Hematopoietic multipotent progenitor cell treated with erythropoietin and hydrocortisone succinate and interleukin-3 and kit ligand, for 15 days (in vitro differentiated cells): ENCODE data around the gene MYOF.
"Not testable (repeated sequence)": the region's sequence is repeated elsewhere in the genome, so short reads cannot be mapped to it uniquely, and the experiment has no call there.

Experiments
- DNase-seq: peaks from one replicate; pipeline ENCODE4 v3.0.0-alpha.2; 2015; ENCODE audit warnings: low spot score

The MYOF gene

DNA sequence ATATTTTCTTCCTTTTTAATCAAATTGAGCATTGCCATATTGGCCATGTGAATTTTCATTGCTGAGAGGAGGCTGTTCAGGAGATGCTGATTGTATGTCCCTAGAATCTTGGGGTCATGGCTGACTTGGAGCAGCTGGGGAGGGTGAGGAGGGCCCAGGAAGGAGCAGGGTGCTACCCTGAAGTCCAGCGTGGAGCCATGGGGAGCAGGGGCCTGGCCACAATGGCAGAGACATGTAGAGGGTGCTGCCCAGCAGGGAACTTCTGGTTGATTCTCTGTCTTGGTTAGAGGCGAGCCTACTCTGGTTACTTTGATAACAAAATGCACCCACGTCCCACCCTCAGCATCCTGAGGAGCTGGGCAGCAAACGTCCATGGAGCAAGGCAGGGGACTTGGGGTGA is 186.0 kb downstream of the MYOF start:
- DNase-seq = no peak

DNA sequence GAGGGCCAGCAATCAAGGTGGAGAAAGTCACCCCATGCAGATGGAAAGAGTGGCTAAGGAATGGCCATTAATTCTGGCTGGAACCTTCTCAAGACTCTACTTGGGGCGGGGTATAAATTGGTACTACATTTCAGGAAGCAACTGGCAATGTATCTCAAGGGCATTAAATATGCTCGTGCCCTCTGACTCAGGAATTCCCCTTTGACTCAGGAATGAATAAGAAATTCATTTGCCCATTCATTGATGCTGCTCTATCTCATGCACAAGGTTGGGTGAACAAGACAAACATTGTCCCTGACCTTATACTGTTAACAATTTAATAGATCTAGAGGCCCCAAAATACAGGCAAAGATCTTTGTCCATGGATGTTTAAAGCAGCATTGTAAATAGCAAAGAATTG is 188.1 kb downstream of the MYOF start:
- no peak for DNase-seq

GRCh38 chr10:93290661-93291354 is 191.3 kb downstream of the MYOF start:
- no peak for DNase-seq

GRCh38 chr10:93288679-93289634 is 193.2 kb downstream of the MYOF start:
- peak; percentile 59 for DNase-seq

- DNase-seq = no peak
Observed at GRCh38 chr10:93287775-93288174, 194.4 kb downstream of the MYOF start.

DNA sequence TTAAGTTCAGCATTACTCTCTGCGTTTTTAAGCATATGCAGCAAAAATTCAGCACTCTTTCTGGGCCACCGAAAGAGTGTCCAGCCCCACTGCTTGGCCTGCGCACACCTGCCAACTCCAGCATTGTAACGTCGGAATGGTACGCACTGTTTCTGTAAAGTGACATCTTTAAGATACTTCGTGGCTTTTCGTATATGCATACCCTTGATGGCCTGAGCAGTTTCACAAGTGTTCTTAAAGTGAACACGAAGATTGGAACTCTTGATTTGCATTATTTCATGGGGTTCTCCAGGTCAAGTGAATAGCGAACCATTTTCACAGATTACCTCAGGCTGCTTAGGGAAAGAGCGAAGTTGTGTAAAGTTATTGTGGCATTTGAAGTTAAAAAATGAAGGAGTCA is 197.9 kb downstream of the MYOF start:
- DNase-seq = not testable (repeated sequence)

DNA sequence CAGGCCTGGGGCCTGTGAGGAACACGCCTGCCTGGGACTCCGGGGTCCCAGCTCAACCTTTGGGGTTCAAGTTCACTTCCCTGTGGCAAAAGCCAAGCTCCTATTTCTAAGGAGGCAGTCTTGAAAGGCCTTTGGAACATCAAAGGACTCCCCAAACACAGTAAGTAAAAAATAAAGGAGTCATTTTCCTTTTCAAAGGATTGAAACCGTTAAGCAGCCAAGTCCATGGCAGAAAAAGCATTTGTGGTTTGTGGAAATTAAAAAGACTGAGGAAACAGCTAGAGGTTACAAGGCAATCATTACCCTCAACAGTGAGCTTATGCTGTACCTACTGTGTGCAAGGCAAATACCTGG is 200.8 kb downstream of the MYOF start:
- DNase-seq = no peak

GRCh38 chr10:93280699-93281366 is 201.3 kb downstream of the MYOF start:
- DNase-seq = no peak

- DNase-seq = no peak
Observed at GRCh38 chr10:93280121-93280698, 201.9 kb downstream of the MYOF start.

DNA sequence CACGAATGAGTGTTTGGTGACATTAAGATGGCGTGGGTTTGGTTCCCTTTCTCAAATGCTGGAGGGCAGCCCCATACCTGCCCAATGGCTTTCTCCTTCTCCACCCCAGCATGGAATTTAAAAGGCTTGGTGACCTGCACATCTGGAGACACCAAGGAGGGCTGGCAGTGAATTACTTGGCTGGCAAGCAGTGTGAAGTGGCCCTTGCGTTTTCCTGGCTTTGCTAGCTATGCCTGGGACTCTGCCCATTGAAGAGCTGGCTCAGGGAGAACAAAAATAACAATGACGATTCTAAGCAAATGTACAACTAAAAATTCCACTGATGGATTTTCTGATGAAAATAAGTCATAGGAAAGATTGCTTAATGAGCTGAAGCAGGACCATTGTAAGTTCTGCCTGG is 204.8 kb downstream of the MYOF start:
- DNase-seq = no peak

DNA sequence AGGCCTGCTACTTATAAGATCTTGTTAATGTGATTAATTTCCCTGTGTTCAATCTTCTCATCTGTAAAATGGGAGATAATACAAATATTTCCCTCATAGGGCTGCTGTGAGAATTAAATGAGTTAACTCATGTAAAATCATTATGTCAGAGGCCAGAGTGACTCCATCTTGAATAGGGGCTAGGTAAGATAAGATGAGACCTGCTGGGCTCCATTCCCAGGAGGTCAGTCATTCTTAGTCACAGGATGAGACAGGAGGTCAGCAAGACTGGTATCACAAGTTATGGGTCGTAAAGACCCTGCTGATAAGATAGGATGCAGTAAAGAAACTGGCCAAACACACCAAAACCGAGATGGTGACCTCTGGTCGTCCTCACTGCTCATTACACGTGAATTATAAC is 207.7 kb downstream of the MYOF start:
- DNase-seq = no peak

GRCh38 chr10:93272884-93273675 is 209.1 kb downstream of the MYOF start:
- no peak for DNase-seq

DNA sequence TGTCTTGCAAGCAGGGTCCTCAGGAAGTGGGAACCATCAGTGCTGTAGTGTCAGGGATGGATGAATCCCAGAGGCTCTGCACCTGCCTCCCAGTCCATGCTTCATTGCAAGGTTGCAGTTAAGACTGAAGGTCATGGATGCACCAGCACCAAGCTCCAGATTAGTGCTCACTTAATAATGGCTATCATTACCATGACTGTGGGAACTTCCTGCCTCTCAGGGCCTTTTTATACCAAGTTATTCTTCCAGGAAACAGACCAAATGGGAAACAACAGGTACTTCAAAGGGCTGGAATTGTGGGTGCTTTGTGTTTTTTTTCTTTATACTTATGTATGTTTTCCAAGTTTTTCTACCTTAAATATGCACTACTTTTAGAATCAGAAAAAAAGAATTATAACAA is 210.8 kb downstream of the MYOF start:
- no peak for DNase-seq

DNA sequence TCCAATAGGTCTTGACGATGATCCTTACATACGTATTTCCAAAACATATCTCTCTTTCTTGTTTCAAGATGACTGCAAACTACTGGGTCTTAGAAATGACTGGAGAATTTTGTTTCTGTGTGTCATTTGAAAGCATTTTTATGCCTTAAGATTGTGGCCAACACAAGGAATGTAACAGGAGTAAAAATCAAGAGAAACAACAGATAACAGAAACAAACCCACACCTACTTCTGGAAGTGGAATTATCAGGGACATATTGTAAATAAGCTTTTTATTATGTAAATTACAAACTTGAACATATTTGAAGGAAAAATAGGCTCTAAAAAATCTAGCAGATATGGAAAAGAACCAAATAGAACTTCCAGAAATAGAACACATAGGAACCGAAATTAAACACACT is 212.9 kb downstream of the MYOF start:
- no peak for DNase-seq

GRCh38 chr10:93268021-93268420 is 214.1 kb downstream of the MYOF start:
- DNase-seq = no peak

DNA sequence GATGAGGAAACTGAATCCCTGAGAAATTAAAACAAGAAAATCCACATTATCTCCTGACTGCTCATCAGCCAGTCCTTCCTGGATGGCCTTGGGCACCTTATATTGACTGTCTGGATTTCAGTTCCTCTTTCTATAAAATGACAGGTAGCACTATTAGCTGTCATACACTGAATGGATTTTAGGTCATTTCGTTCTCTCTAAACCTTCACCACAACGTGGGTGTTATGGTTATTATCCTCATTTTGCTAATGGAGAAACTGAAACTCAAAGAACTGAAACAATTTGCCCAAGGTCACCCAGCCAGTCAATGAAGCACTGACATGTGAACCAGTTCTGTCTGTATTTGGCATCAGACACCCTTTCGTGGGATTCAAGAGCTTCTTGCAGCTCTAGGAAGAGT is 214.6 kb downstream of the MYOF start:
- DNase-seq = no peak

DNA sequence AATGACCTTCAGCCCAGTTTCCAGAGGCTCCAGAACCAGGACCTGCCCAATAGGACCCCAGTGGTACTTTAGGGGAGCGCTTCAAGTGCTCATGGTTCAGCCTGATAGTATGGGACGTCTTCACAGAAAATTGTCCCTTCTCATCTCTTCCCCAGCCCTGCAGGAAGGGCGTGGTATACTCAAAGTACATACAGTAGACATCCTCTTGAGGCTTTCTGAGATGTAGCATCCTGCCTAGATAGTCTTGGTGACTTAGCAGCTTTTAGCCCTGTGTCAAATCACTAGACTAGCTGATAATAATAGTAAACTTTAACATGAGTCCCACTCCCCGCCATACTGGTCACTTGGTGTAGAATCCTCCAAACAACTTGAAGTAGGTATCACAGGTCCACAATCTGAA is 215.3 kb downstream of the MYOF start:
- no peak for DNase-seq

DNA sequence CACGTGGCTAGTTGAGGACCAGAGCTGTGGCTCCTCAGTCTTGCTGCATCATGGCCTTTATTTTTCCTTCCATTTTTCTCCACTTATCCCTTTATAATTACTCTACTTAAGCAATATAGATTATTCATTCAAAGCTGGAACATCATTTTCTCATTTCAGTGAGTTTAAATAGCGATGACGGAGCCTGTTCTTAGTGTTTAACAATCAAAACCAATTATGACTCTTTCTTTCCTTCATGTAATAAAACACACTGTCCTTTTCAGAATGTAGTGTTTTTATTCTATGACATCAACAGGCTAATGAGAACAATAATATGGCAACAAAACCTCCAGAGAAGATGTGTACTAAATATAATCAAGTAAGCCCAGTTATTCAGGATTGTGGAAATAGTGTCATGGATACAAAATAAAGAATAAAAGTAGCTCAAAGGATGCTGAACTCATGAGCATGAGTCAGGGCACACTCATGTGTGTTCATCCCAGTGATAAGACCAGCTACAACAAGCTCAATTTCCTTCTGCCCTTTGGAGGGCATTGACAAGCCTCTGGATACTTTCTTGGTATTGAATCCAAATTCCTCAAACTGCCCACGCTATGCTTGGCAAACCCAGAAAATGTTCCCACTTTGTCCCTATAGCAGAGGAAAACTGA is 220.0 kb downstream of the MYOF start:
- no peak for DNase-seq

DNA sequence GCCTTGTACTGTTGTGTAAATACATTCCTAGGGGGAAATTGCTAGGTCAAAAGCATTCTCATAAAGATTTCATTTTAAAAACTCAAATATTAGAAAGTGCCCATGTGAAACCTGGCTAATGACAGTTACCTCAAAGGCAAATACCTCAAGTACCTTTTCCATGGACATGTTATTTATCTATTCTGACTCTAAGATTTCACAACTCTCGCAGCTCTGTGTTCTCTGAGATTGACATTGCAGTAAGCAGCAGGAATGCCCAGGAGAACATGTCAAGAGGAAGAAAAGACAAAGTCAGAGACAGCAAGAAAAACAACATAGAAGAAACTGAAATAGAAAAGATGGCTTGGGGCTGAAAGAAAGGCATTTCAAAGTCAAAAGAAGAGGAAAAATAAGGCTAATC is 221.0 kb downstream of the MYOF start:
- DNase-seq = no peak

DNA sequence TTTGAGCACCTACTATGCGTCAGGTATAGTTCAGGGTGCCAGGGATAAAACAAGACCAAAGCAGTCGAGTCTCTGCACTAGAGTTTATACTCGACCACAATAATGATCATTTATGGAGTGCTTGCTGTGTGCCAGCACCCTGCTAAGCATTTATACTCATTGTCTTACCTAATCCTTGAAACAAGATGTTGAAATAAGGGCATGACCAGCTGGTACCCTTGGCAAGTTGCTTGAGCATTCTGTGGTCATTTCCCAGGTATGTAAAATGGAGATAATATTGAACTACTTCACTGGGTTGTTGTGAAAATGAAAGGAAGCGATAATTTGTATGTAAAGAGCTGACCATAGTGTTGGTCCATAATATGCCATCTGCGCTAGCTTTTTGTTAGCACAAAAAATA is 223.0 kb downstream of the MYOF start:
- DNase-seq = no peak
